Inferior parietal cortex (tissue), 1 donor: ENCODE results near the gene DCLK1.

ENCODE experiments used
- DNase-seq: peaks from one replicate; pipeline ENCODE4 v3.0.0-alpha.2; 2016; ENCODE audit errors: extremely low spot score

The DCLK1 gene

DNA sequence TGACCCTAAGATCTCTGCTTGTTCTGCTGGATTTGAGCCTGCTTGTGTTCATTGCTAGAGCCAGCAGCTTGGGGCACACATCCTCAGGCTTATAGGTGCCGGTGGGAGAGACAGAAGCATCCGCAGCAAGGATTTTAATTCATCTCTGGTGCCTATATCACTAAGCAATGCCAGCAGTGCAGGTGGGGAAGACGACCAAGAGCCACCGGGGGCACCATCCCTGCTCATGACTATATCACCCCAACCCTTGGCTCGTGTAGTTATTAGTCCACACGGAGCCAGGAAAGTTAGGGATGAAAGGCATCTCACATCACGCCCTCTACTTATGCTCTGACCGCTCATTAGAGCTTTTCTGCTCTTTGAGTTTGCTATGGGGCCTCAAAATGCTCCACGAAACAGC lies 298.2 kb downstream of the DCLK1 start:
- DNase-seq = no peak

DNA sequence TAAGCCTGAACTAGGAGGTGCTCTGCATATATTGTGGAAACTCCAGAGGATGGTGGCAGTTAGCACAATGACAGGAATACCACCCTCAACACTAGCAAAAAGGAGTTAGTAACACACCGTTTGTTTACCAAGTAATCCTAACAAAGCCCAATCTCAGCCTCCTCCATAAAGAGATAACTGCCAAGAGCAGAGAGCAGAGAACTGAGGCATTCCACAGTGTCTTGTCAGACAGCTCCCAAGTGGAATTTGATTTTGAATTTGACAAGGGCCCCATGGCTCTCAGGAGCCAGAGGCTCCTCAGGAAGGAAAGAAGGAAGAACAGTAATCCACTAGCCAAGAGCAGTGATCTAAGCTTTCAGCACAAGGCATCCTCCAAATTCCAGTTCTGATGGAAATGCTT lies 298.6 kb downstream of the DCLK1 start:
- DNase-seq = no peak

GRCh38 chr13:35830850-35831450 lies 300.2 kb downstream of the DCLK1 start:
- DNase-seq = no peak

- no peak for DNase-seq
Observed at GRCh38 chr13:35826626-35827254, 304.4 kb downstream of the DCLK1 start.

GRCh38 chr13:35824825-35825224 lies 306.4 kb downstream of the DCLK1 start:
- no peak for DNase-seq

DNA sequence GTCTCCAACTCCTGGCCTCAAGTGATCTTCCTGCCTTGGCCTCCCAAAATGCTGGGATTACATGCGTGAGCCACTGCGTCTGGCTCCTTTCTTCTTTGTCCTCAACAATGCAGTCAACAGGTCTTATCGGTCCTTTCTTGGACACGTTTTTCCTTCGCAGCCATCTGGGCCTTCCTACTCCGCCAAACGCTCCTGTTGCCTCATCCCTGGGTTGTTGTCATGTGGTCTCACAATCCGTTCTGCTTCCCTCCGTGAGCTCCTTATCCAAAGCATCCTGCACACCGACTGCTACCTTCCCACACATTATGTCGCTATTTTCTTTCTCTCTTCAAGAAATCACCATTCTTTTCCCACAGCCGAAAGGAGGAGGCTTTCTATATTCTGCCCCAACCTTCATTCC lies 306.8 kb downstream of the DCLK1 start:
- DNase-seq = no peak

DNA sequence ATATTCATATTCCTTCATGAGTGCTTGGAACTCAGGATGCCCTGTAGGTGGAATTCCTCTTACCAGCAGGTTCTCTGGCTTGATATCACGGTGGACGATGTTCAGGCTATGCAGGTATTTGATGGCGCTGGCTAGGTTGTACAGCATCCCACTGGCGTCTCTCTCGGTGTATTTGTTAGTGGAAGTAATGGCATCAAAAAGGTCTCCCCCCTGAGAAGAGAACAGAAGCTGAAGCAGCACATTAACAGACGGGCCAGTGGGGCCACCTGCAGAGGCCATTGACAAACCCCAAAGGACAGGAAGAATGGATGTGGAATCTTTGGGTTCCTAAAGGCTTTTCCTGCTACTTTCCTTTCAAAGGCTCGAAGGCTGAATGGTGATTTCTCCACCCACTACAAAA lies 308.5 kb downstream of the DCLK1 start:
- DNase-seq = no peak

GRCh38 chr13:35818633-35819067 lies 312.5 kb downstream of the DCLK1 start:
- DNase-seq = peak; percentile 54

GRCh38 chr13:35817642-35818607 lies 313.3 kb downstream of the DCLK1 start:
- DNase-seq = no peak

- DNase-seq = no peak
Observed at GRCh38 chr13:35814605-35815011, 316.6 kb downstream of the DCLK1 start.

GRCh38 chr13:35812736-35813135 lies 318.4 kb downstream of the DCLK1 start:
- DNase-seq = no peak

GRCh38 chr13:35810321-35810720 lies 320.9 kb downstream of the DCLK1 start:
- no peak for DNase-seq

- no peak for DNase-seq
Observed at GRCh38 chr13:35808846-35809245, 322.3 kb downstream of the DCLK1 start.

DNA sequence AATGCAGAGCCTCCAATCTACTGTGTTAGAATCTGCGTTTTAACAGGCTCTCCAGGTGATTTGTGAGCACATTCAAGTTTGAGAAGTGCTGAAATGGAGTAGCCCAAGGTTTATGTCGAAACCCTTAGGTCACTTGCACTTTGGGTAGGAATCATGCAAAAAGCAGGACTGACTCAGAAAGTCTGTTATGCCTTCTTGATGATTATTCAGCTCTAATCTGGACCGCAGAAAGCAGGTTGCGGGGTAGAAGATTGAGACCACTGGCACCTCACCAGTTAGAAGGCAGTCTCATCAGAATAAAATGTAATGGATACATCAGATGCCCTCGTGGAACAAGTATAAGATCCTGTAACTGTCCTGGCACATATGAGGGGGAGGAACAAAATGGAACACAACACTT lies 326.3 kb downstream of the DCLK1 start:
- no peak for DNase-seq

- no peak for DNase-seq
Observed at GRCh38 chr13:35797991-35798390, 333.2 kb downstream of the DCLK1 start.

GRCh38 chr13:35797244-35797643 lies 333.9 kb downstream of the DCLK1 start:
- no peak for DNase-seq

- no peak for DNase-seq
Observed at GRCh38 chr13:35796623-35797022, 334.6 kb downstream of the DCLK1 start.

GRCh38 chr13:35794734-35795389 lies 336.3 kb downstream of the DCLK1 start:
- DNase-seq = no peak

GRCh38 chr13:35793823-35794222 lies 337.4 kb downstream of the DCLK1 start:
- no peak for DNase-seq

DNA sequence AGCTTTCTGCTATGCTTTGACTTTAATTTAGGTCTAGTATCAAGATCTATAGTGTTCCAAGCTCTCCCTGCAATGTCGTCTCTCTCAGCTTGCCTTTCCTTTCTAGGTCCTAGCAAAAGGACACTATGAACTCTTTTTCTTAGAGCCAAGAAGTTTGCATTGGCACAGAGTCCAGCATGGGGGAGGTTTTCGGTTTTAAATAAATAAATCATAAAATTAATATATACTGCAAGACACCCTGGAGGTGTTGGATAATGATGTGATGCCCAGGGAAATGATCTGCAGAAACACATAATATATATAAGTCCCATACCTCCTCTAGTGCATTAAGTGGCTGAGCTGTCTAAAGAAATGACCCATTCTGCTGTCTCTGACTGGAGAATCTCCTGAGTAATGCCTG lies 338.3 kb downstream of the DCLK1 start:
- DNase-seq = no peak

- DNase-seq = no peak
Observed at GRCh38 chr13:35792021-35792420, 339.2 kb downstream of the DCLK1 start.

GRCh38 chr13:35791184-35791851 lies 339.9 kb downstream of the DCLK1 start:
- no peak for DNase-seq
